Stomach (tissue), 9 donors: ENCODE data around the gene ZNF638. TPM values are rescaled to one million over a fixed set of nuclear protein-coding genes. Genes with fewer than 3 reads are reported as not detected.

ENCODE experiments used
- DNase-seq, 2 donors: peaks; one replicate each; pipeline versions ENCODE4 v3.0.0 to v3.0.0-alpha.2; 2013 to 2019
- H3K27ac ChIP-seq, 5 donors: fragments of 200-600 bp in 4 of 5; sonication (generic) in 4 of 5; one replicate each; pipeline ENCODE4 v1.5.1; 2013 to 2019; ENCODE audit warnings: mild to moderate bottlenecking in 1 of 5, moderate library complexity in 1 of 5
- H3K27me3 ChIP-seq, 3 donors: fragments of 200-600 bp; sonication (generic); one replicate each; pipeline ENCODE4 v1.5.1; 2017 to 2019; ENCODE audit warnings: mixed run types in 1 of 3
- H3K36me3 ChIP-seq, 4 donors: fragments of 200-600 bp; sonication (generic); 1 replicate in 3 of 4; 2 replicates in 1 of 4; pipeline ENCODE4 v1.5.1; 2016 to 2019
- H3K4me1 ChIP-seq, 4 donors: fragments of 200-600 bp; sonication (generic); one replicate each; pipeline ENCODE4 v1.5.1; 2016 to 2019
- H3K4me3 ChIP-seq, 4 donors: fragments of 200-600 bp; sonication (generic) in 3 of 4; one replicate each; pipeline ENCODE4 v1.5.1; 2016 to 2019; ENCODE audit warnings: mild to moderate bottlenecking in 1 of 4
- H3K9me3 ChIP-seq, 4 donors: fragments of 200-600 bp; sonication (generic); one replicate each; pipeline ENCODE4 v1.5.1; 2016 to 2019
- EP300 ChIP-seq: sonication (generic); formaldehyde crosslinking; IDR thresholded peaks from one replicate; pipeline ENCODE4 v1.6.1; 2017; ENCODE audit warnings: antibody characterized with exemption
- POLR2A ChIP-seq, 4 donors: fragments of 450-650 bp; IDR thresholded peaks; one replicate each; pipeline ENCODE4 v1.6.1; 2016; ENCODE audit warnings: antibody characterized with exemption in 4 of 4, control low read depth in 2 of 4, mild to moderate bottlenecking in 1 of 4, moderate library complexity in 1 of 4
- POLR2AphosphoS5 ChIP-seq, 3 donors: sonication (generic); formaldehyde crosslinking; IDR thresholded peaks; one replicate each; pipeline ENCODE4 v1.6.1; 2016; ENCODE audit warnings: antibody characterized with exemption in 3 of 3
- WGBS, 5 donors: extraction: QIAGEN DNeasy Blood & Tissue Kit in 3 of 5; methylation state at CpG; one replicate each; pipeline versions ENCODE4 v1.1.5 to v1.1.7; 2013 to 2018; 5-methylcytosine and 5-hydroxymethylcytosine counted together
- intact Hi-C: fragments of 100-400 bp; cut with DNase I; formaldehyde crosslinking; loops from one replicate; pipeline ENCODE4 v1.15.1; 2023; ENCODE audit warnings: low total_unique reads
- polyA plus RNA-seq, 3 donors: library from polyadenylated mRNA; stranded (reverse); fragments of 200-250 nt; gene quantifications; one replicate each; pipeline ENCODE4 v1.2.3, GENCODE V29; 2013
- total RNA-seq, 5 donors: library from RNA; depleted of rRNA; stranded (reverse); fragments of >200 nt; gene quantifications; one replicate each; pipeline versions ENCODE4 v1.1.0 to v1.2.3, GENCODE V29; 2014 to 2016
- TF ChIP-seq, protein P1 (sequence below), 7 experiments: fragments of 450-650 bp in 4 of 7; fragments of 200-600 bp in 3 of 7; sonication (generic) in 3 of 7; IDR thresholded peaks; one replicate each; pipeline ENCODE4 v1.5.1; 2016 to 2019; ENCODE audit warnings: antibody characterized with exemption in 7 of 7, control low read depth in 2 of 7, mild to moderate bottlenecking in 1 of 7
- donor health status: healthy with polysubstance abuse.
- donor health status: Bipolar disorder and iron deficiency.
- donor health status: healthy.

The ZNF638 gene
- total and polyA plus RNA-seq, 8 donors, result 55.2 to 411 (median 127) TPM

GRCh38 chr2:71478806-71479205 lies 147.2 kb downstream of the ZNF638 start:
- intact Hi-C loops, result no loop called here
- 60 to 69% (median 66%) methylated on average over 6 of the region's 6 CpGs for WGBS, 5 donors
- DNase-seq, result no peak
- no peaks in the 10 kb centered on the region for H3K27me3 ChIP-seq
- TF ChIP-seq EP300 (no peak), POLR2AphosphoS5 (IDR thresholded peaks at IDR 0.05) (no peak), POLR2A (IDR thresholded peaks at IDR 0.05) (no peak)
- TF ChIP-seq, protein P1, sequence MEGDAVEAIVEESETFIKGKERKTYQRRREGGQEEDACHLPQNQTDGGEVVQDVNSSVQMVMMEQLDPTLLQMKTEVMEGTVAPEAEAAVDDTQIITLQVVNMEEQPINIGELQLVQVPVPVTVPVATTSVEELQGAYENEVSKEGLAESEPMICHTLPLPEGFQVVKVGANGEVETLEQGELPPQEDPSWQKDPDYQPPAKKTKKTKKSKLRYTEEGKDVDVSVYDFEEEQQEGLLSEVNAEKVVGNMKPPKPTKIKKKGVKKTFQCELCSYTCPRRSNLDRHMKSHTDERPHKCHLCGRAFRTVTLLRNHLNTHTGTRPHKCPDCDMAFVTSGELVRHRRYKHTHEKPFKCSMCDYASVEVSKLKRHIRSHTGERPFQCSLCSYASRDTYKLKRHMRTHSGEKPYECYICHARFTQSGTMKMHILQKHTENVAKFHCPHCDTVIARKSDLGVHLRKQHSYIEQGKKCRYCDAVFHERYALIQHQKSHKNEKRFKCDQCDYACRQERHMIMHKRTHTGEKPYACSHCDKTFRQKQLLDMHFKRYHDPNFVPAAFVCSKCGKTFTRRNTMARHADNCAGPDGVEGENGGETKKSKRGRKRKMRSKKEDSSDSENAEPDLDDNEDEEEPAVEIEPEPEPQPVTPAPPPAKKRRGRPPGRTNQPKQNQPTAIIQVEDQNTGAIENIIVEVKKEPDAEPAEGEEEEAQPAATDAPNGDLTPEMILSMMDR (IDR thresholded peaks at IDR 0.05), result no peak
- H3K4me1 ChIP-seq, result no peaks in the 10 kb centered on the region
- H3K4me3 ChIP-seq, result no peak overlapping the region
- no peak overlapping the region for H3K27ac ChIP-seq
- H3K36me3 ChIP-seq, result peaks cover 0 to 17% (median 3%) of the 10 kb centered on the region in 4 donors
- no peaks in the 10 kb centered on the region for H3K9me3 ChIP-seq

- TF ChIP-seq POLR2AphosphoS5 (IDR thresholded peaks at IDR 0.05) (no peak), POLR2A (IDR thresholded peaks at IDR 0.05) (no peak), EP300 (no peak)
- TF ChIP-seq, protein P1 (IDR thresholded peaks at IDR 0.05), result no peak
- Histone ChIP-seq H3K27ac (no peak overlapping the region), H3K4me3 (no peak overlapping the region), H3K27me3 (no peaks in the 10 kb centered on the region), H3K9me3 (no peaks in the 10 kb centered on the region), H3K4me1 (no peaks in the 10 kb centered on the region), H3K36me3 (peaks cover 0 to 17% (median 3%) of the 10 kb centered on the region in 4 donors)
- 85 to 94% (median 88%) methylated on average over 5 of the region's 5 CpGs for WGBS, 5 donors
- intact Hi-C loops, result no loop called here
- DNase-seq, result no peak
These were observed 147.7 kb downstream of the ZNF638 start for GRCh38 chr2:71479261-71479660.

DNA sequence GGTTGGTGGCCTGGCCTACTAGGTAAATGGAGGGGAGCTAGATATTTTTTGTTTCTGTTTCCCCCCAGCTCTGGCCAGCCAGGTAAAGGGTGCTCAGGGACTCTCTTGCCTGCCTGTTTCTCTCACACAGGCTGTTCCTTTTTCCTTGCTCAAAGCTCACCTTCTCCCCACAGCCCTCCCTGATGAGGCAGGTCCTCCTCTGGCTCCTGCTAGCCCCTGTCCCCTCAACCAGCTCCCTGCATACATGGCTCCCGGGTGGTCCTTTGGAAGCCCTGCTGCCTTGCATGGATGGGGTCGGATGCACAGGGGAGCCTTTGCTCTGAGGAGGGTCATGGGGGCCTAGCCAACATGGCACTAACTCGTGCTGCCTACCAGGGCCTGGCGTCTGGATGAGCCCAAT lies 149.5 kb downstream of the ZNF638 start:
- no peaks in the 10 kb centered on the region for H3K27me3 ChIP-seq
- 80 to 89% (median 85%) methylated on average over 4 of the region's 4 CpGs for WGBS, 5 donors
- intact Hi-C loops, result no loop called here

DNA sequence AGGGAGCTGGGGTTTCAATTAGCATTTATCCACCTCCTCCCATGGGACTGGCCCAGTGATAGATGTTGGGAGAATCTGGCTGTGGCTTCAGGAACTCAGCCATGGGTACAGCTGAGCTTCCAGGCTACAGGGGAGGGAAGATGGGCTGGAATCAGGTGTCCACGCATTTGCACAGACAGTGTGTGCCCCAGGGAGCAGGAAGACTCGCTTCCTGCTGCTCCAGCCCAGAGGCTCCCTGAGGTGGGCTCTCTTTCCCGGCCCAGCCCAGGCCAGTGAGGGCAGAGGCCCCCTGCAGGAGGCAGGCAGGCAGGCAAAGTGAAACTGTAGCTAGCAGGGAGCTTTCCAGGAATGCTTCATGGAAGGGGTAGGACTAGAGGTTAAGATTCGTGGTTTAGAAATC lies 150.5 kb downstream of the ZNF638 start:
- intact Hi-C loops, result no loop called here
- H3K4me1 ChIP-seq, result no peaks in the 10 kb centered on the region
- H3K27me3 ChIP-seq, result no peaks in the 10 kb centered on the region
- no peak for DNase-seq
- TF ChIP-seq, protein P1 (IDR thresholded peaks at IDR 0.05), result no peak
- TF ChIP-seq EP300 (no peak), POLR2A (IDR thresholded peaks at IDR 0.05) (no peak), POLR2AphosphoS5 (IDR thresholded peaks at IDR 0.05) (no peak)
- no peak overlapping the region for H3K4me3 ChIP-seq
- H3K27ac ChIP-seq, result no peak overlapping the region
- H3K36me3 ChIP-seq, result peaks cover 0 to 17% (median 3%) of the 10 kb centered on the region in 4 donors
- 54 to 64% (median 60%) methylated on average over 4 of the region's 4 CpGs for WGBS, 5 donors
- no peaks in the 10 kb centered on the region for H3K9me3 ChIP-seq

More for the DNA sequence above, 149.5 kb downstream of the ZNF638 start:
- Histone ChIP-seq H3K36me3 (peaks cover 0 to 17% (median 3%) of the 10 kb centered on the region in 4 donors), H3K9me3 (no peaks in the 10 kb centered on the region), H3K4me1 (no peaks in the 10 kb centered on the region), H3K4me3 (no peak overlapping the region), H3K27ac (no peak overlapping the region)
- TF ChIP-seq EP300, result no peak
- DNase-seq, result no peak

GRCh38 chr2:71483246-71483645 lies 151.7 kb downstream of the ZNF638 start:
- intact Hi-C loops, result no loop called here
- no peak overlapping the region for H3K27ac ChIP-seq
- WGBS, 5 donors, result 83 to 94% (median 88%) methylated on average over 10 of the region's 10 CpGs
- H3K9me3 ChIP-seq, result no peaks in the 10 kb centered on the region
- TF ChIP-seq POLR2A (IDR thresholded peaks at IDR 0.05) (no peak), EP300 (no peak), POLR2AphosphoS5 (IDR thresholded peaks at IDR 0.05) (no peak)
- TF ChIP-seq, protein P1 (IDR thresholded peaks at IDR 0.05), result no peak
- H3K4me1 ChIP-seq, result no peaks in the 10 kb centered on the region
- no peak for DNase-seq
- H3K36me3 ChIP-seq, result peaks cover 0 to 17% (median 3%) of the 10 kb centered on the region in 4 donors
- no peak overlapping the region for H3K4me3 ChIP-seq
- no peaks in the 10 kb centered on the region for H3K27me3 ChIP-seq
